Testis (tissue), 3 donors: ENCODE data around the gene ARID5B. TPM values are rescaled to one million over a fixed set of nuclear protein-coding genes. Genes with fewer than 3 reads are reported as not detected.
A peak's percentile ranks its signal among the peaks of the same experiment; 100 is the strongest.

Experiments used
- DNase-seq: peaks from one replicate; pipeline ENCODE4 v3.0.0-alpha.2; 2019
- H3K27ac ChIP-seq, 2 donors: fragments of 200-600 bp; sonication (generic); one replicate each; pipeline ENCODE4 v1.5.1; 2019
- H3K27me3 ChIP-seq: fragments of 200-600 bp; sonication (generic); one replicate; pipeline ENCODE4 v1.5.1; 2019
- H3K36me3 ChIP-seq: fragments of 200-600 bp; sonication (generic); one replicate; pipeline ENCODE4 v1.5.1; 2017; ENCODE audit warnings: low read depth; ENCODE audit errors: missing control alignments
- H3K4me1 ChIP-seq: fragments of 200-600 bp; sonication (generic); one replicate; pipeline ENCODE4 v1.5.1; 2019
- H3K4me3 ChIP-seq, 2 donors: fragments of 200-600 bp; sonication (generic); one replicate each; pipeline ENCODE4 v1.5.1; 2017 to 2019
- H3K9me3 ChIP-seq: fragments of 200-600 bp; sonication (generic); one replicate; pipeline ENCODE4 v1.5.1; 2017
- POLR2A ChIP-seq: fragments of 450-650 bp; IDR thresholded peaks from one replicate; pipeline ENCODE4 v1.6.1; 2017; ENCODE audit warnings: antibody characterized with exemption, mild to moderate bottlenecking, moderate library complexity
- WGBS, 2 donors: methylation state at CpG; one replicate each; pipeline ENCODE4 v1.1.5; 2018; 5-methylcytosine and 5-hydroxymethylcytosine counted together
- intact Hi-C: fragments of 100-400 bp; cut with DNase I; formaldehyde crosslinking; loops from one replicate; pipeline ENCODE4 v1.15.1; 2023; ENCODE audit warnings: low total_unique reads
- polyA plus RNA-seq: library from polyadenylated mRNA; stranded (reverse); fragments of 350-450 nt; fragmentation: Illumina TruSeq; extraction: RNeasy Lipid Tissue Mini Kit (QIAGEN cat#74804); gene quantifications from one replicate; pipeline ENCODE4 v1.2.3, GENCODE V29; 2014; ENCODE audit warnings: low read depth, low replicate concordance; ENCODE audit not compliant: insufficient read depth
- total RNA-seq, 2 donors: library from RNA; depleted of rRNA; stranded (reverse); fragments of >200 nt; gene quantifications; one replicate each; pipeline ENCODE4 v1.2.3, GENCODE V29; 2016
- TF ChIP-seq, protein P1 (sequence below), 3 experiments: fragments of 450-650 bp in 2 of 3; fragments of 200-600 bp in 1 of 3; sonication (generic) in 1 of 3; IDR thresholded peaks; one replicate each; pipeline ENCODE4 v1.5.1; 2016 to 2019; ENCODE audit warnings: antibody characterized with exemption in 3 of 3, mild to moderate bottlenecking in 2 of 3, moderate library complexity in 1 of 3

Gene ARID5B
- total and polyA plus RNA-seq, 3 donors from 2014 or later: 14.3 to 73.6 (median 52.1) TPM

DNA sequence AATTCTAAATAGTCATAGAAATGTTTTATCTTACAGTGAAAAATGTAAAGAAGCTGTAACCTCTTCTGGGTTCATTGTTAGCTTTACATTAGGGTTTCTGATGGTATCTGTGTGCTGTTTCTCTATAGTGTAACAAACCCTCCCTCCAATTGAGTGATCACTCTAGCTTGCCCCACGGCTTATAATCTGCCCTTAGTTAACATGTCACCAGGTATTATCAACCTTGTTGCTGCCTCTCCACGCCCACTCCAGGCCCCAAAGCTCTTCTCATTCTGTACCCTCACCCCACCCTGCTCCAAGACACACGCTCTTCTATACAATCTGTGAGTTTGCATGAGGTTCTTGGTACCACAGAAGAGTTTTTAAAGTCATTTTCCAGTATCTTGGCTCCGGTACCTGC lies 139.4 kb downstream of the ARID5B start:
- DNase-seq: no peak
- intact Hi-C loops: no loop called here
- H3K4me1 ChIP-seq: peaks cover 13% of the 10 kb centered on the region
- no peak overlapping the region for H3K4me3 ChIP-seq
- no peak overlapping the region for H3K27ac ChIP-seq
- TF ChIP-seq, protein P1, sequence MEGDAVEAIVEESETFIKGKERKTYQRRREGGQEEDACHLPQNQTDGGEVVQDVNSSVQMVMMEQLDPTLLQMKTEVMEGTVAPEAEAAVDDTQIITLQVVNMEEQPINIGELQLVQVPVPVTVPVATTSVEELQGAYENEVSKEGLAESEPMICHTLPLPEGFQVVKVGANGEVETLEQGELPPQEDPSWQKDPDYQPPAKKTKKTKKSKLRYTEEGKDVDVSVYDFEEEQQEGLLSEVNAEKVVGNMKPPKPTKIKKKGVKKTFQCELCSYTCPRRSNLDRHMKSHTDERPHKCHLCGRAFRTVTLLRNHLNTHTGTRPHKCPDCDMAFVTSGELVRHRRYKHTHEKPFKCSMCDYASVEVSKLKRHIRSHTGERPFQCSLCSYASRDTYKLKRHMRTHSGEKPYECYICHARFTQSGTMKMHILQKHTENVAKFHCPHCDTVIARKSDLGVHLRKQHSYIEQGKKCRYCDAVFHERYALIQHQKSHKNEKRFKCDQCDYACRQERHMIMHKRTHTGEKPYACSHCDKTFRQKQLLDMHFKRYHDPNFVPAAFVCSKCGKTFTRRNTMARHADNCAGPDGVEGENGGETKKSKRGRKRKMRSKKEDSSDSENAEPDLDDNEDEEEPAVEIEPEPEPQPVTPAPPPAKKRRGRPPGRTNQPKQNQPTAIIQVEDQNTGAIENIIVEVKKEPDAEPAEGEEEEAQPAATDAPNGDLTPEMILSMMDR (IDR thresholded peaks at IDR 0.05): no peak
- TF ChIP-seq POLR2A: no peak
- H3K36me3 ChIP-seq: no peaks in the 10 kb centered on the region
- no peaks in the 10 kb centered on the region for H3K9me3 ChIP-seq
- H3K27me3 ChIP-seq: no peaks in the 10 kb centered on the region
- WGBS, 2 donors: 82 to 94% methylated on average over 4 of the region's 4 CpGs

DNA sequence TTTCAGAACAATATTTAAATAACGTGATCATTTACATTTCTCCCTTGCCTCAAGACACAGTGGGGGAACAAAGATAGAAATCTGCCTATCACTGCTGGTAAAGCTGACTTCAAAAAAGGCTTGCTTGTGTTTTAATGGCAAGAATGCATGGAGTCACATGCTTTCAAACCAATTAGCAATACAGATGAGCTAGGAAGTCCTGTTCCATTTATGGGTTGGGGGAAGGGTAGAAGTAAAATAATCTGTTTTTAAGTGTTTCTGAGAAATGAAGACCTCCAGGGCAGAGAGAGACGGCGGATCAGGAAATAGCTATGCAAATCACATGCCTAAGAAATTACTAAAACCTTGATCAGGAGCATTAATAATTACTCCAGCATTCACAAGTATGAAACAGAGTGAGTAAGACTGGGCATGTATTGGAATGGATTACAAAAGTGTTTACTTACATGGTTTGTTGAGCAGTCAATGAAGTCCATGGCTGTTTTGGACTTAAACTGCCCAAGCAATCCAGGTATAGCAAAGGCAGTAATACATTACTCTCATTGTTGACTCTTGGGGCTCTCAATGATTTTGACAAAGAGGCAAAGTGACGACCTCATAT lies 142.0 kb downstream of the ARID5B start:
- no peak for TF ChIP-seq POLR2A
- TF ChIP-seq, protein P1 (IDR thresholded peaks at IDR 0.05): no peak
- H3K4me1 ChIP-seq: peaks cover 36% of the 10 kb centered on the region
- H3K36me3 ChIP-seq: no peaks in the 10 kb centered on the region
- no peak for DNase-seq
- peak overlapping the region in 1 of 2 donors; percentile 10 for H3K27ac ChIP-seq
- H3K27me3 ChIP-seq: no peaks in the 10 kb centered on the region
- WGBS, 2 donors: 72 to 76% methylated on average over 4 of the region's 4 CpGs
- intact Hi-C loops: no loop called here
- no peak overlapping the region for H3K4me3 ChIP-seq
- no peaks in the 10 kb centered on the region for H3K9me3 ChIP-seq

DNA sequence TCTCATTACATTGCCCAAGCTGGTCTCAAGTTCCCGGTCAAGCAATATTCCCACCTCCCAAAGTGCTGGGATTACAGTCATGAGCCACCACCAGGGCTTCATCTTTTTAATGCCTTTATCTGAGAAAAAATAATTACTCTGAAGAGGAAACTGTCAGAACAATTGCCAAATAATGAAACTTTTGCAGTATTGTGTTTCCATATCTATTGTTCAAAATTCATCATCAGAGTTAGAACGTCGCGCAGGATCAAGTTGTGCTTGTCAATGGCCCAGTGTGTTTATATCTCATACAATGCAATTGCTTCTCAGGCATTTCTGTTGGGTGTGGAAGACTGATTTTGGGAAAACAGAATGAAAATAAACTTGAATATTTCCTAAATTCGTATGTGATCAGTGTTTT lies 143.1 kb downstream of the ARID5B start:
- intact Hi-C loops: no loop called here
- WGBS, 2 donors: 77 to 86% methylated on average over 5 of the region's 5 CpGs
- Histone ChIP-seq H3K36me3 (no peaks in the 10 kb centered on the region), H3K9me3 (no peaks in the 10 kb centered on the region), H3K4me3 (no peak overlapping the region), H3K27me3 (no peaks in the 10 kb centered on the region), H3K27ac (peak overlapping the region in 1 of 2 donors; percentile 17), H3K4me1 (peaks cover 34% of the 10 kb centered on the region)
- TF ChIP-seq POLR2A: no peak
- TF ChIP-seq, protein P1 (IDR thresholded peaks at IDR 0.05): peak in 1 of 3 experiments; percentile 9
- DNase-seq: no peak

DNA sequence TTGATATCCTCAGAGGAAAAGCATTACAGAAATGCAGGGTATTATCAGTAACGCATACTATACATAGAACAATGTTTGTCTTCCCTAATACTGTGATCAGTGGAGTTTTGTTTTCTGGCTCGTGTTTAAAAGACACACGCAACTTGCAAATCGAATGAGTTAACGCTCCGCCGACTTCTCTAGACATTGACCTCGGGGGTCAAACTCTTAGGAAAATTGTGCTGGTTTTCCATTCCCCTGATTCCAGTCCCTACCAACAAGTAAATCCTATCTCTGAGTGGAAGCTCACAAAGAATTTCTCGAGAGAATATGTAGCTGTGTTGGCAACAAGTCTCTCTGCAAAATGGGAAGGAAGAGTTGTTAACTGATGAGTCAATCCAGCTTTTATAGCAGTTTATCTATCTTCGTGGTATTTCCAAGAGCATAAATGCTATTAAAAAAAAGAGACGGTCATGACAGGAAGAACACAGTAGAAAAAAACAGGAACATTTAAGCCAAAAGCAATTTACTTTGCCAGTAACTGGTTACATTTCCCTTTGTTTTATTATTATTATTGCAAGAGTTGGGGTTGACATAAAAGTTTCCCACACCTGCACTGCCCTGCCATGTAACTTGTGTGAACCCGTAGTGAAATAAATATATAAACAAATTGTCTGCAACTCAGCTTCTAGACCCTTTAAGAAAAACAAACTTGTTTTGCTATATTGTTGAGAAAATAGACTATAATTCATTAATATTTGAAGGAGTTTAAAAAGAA lies 144.4 kb downstream of the ARID5B start:
- WGBS, 2 donors: 43 to 44% methylated on average over 12 of the region's 12 CpGs
- intact Hi-C loops: no loop called here
- TF ChIP-seq, protein P1 (IDR thresholded peaks at IDR 0.05): no peak
- Histone ChIP-seq H3K4me1 (peaks cover 34% of the 10 kb centered on the region), H3K4me3 (no peak overlapping the region), H3K27ac (peak overlapping the region; percentile 42 to 96), H3K36me3 (no peaks in the 10 kb centered on the region), H3K9me3 (no peaks in the 10 kb centered on the region), H3K27me3 (no peaks in the 10 kb centered on the region)
- DNase-seq: no peak
